GM21737 (cell line): ENCODE data around the gene SNRNP40.

Source experiments
- ATAC-seq: cut with Tn5 transposase; IDR thresholded peaks from one replicate; pipeline ENCODE4 v1.9.1; 2021; ENCODE audit warnings: mild to moderate bottlenecking, moderate library complexity; ENCODE audit not compliant: unreplicated experiment

SNRNP40 gene

GRCh38 chr1:31234123-31234708 lies 62.4 kb downstream of the SNRNP40 start:
- ATAC-seq, result no peak

GRCh38 chr1:31232689-31233088 lies 63.9 kb downstream of the SNRNP40 start:
- ATAC-seq, result no peak

GRCh38 chr1:31231802-31232201 lies 64.8 kb downstream of the SNRNP40 start:
- no peak for ATAC-seq

GRCh38 chr1:31230378-31230777 lies 66.2 kb downstream of the SNRNP40 start:
- ATAC-seq, result no peak

GRCh38 chr1:31228986-31229385 lies 67.6 kb downstream of the SNRNP40 start:
- no peak for ATAC-seq

GRCh38 chr1:31227891-31228568 lies 68.6 kb downstream of the SNRNP40 start:
- no peak for ATAC-seq

- no peak for ATAC-seq
Observed at GRCh38 chr1:31224068-31224467, 72.5 kb downstream of the SNRNP40 start.

- no peak for ATAC-seq
Observed at GRCh38 chr1:31222176-31222575, 74.4 kb downstream of the SNRNP40 start.

GRCh38 chr1:31221072-31221471 lies 75.5 kb downstream of the SNRNP40 start:
- ATAC-seq, result no peak

- no peak for ATAC-seq
Observed at GRCh38 chr1:31219489-31219888, 77.1 kb downstream of the SNRNP40 start.

GRCh38 chr1:31218705-31219104 lies 77.9 kb downstream of the SNRNP40 start:
- ATAC-seq, result no peak

GRCh38 chr1:31216016-31216415 lies 80.6 kb downstream of the SNRNP40 start:
- ATAC-seq, result no peak

GRCh38 chr1:31215065-31215570 lies 81.5 kb downstream of the SNRNP40 start:
- ATAC-seq, result no peak

- no peak for ATAC-seq
Observed at GRCh38 chr1:31214316-31215064, 82.1 kb downstream of the SNRNP40 start.
